ENCODE measurements around the gene SASS6.

The SASS6 gene

DNA sequence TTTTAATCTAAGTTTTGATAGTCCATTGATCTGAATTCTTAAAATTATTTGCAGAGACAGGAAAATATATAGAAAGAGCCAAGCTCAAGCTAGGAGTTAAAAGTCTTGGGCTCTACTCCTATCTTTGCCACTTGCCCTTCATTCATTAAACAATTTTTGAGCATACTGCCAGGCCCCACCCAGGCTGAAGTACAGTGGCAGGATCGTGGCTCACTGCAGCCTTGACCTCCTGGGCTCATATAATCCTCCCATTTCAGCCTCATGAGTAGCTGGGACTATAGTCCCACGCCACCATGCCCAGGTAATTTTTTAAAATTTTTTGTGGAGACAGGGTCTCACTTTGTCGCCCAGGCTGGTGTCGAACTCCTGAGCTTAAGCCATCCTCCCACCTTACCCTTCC, 8.5 kb upstream of the SASS6 start:
- TF ChIP-seq, protein P1, sequence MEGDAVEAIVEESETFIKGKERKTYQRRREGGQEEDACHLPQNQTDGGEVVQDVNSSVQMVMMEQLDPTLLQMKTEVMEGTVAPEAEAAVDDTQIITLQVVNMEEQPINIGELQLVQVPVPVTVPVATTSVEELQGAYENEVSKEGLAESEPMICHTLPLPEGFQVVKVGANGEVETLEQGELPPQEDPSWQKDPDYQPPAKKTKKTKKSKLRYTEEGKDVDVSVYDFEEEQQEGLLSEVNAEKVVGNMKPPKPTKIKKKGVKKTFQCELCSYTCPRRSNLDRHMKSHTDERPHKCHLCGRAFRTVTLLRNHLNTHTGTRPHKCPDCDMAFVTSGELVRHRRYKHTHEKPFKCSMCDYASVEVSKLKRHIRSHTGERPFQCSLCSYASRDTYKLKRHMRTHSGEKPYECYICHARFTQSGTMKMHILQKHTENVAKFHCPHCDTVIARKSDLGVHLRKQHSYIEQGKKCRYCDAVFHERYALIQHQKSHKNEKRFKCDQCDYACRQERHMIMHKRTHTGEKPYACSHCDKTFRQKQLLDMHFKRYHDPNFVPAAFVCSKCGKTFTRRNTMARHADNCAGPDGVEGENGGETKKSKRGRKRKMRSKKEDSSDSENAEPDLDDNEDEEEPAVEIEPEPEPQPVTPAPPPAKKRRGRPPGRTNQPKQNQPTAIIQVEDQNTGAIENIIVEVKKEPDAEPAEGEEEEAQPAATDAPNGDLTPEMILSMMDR (conservative IDR thresholded peaks at IDR 0.05; ENCODE audit: low read length), result no peak
- H3K4me3 ChIP-seq (ENCODE audit: low read length), result no peak overlapping the region

GRCh38 chr1:100137602-100138001, 4.9 kb upstream of the SASS6 start:
- TF ChIP-seq, protein P1 (conservative IDR thresholded peaks at IDR 0.05; ENCODE audit: low read length), result no peak
- H3K4me3 ChIP-seq (ENCODE audit: low read length), result no peak overlapping the region
- no peak for DNase-seq (ENCODE audit: low read depth)

More for the DNA sequence above, 8.5 kb upstream of the SASS6 start:
- DNase-seq (ENCODE audit: low read depth), result no peak

DNA sequence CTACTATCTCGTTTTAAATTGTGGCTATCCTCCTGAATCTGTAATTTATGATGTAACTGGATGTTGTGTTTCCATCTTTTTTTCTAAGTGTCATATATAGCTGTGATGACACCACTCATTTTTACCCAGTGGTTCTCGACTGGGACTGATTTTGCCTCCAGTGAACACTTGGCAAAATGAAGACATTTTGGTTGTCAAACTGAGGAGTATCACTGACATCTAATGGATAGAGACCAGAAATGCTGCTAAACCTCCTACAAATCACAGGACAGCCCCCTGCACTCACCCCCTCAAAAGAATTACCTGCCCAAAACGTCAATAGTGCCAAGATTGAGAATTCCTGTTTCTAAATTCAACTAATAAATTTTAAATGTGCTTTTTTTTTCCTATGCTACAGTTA, 2.1 kb upstream of the SASS6 start:
- TF ChIP-seq, protein P1 (conservative IDR thresholded peaks at IDR 0.05; ENCODE audit: low read length), result peak; percentile 18; the same call in 1 of the 2 replicates

DNA sequence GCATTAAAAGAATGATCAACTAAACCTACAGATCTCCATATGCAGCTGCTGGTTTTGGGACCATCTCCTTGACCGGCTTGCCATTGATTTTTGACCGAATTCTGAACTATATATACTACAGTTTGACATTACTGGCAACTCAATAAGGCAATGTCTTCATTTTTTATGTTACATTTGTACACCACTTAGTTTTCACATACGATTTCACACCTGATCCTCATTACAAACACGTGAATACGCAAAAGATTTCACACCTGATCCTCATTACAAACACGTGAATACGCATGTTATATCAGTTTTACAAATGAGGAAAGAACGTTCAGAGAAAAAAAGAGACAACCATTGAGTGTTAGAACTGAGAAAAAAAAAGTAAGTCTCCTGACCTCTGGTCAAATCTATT, 1.1 kb downstream of the SASS6 start:
- DNase-seq (ENCODE audit: low read depth), result no peak
- TF ChIP-seq, protein P1 (conservative IDR thresholded peaks at IDR 0.05; ENCODE audit: low read length), result no peak
- peak overlapping the region; percentile 89 for H3K4me3 ChIP-seq (ENCODE audit: low read length)

More for the DNA sequence above, 2.1 kb upstream of the SASS6 start:
- DNase-seq (ENCODE audit: low read depth), result peak; percentile 25
- no peak overlapping the region for H3K4me3 ChIP-seq (ENCODE audit: low read length)

GRCh38 chr1:100130552-100131077, 2.1 kb downstream of the SASS6 start:
- no peak overlapping the region for H3K4me3 ChIP-seq (ENCODE audit: low read length)
- peak; percentile 19 for DNase-seq (ENCODE audit: low read depth)
- TF ChIP-seq, protein P1 (conservative IDR thresholded peaks at IDR 0.05; ENCODE audit: low read length), result no peak

DNA sequence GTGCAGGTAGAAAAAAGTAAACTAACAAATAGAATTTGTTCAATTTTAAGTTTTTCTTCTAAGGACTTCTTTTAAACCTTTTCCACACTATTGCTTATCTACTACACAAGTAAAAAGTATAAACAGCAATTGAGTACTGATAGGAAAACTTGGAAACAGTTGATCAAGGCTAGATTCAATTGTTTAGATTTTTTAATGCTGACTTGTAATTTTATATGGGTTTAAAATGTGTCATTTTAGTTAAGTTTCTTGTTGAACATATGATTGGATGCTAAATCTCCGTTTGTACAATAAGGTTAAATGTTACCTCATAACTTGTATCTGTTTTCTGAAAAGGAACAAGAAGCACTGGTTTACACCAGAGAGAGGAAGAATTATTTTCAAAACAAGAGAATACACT, 5.5 kb downstream of the SASS6 start:
- DNase-seq (ENCODE audit: low read depth), result no peak
- TF ChIP-seq, protein P1 (conservative IDR thresholded peaks at IDR 0.05; ENCODE audit: low read length), result no peak

DNA sequence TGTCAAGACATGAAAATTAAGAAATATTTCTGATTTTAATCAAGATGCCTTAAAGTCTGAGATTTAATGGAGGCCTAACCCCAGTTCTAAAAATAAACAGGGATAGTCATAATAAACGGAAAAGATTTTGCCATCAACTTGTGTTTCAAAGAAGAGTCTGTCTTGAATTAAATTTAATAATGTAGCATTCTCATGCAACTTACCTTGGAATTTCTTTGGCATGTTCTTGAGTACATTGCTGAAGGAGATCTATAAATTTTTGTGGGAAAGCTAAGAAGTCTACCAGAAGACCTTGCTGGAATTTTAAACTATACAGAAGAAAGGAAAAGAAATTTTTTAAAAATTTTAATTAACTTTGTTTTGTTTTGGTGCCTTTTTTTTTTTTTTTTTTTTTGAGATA, 10.6 kb downstream of the SASS6 start:
- TF ChIP-seq, protein P1 (conservative IDR thresholded peaks at IDR 0.05; ENCODE audit: low read length), result no peak
- H3K4me3 ChIP-seq (ENCODE audit: low read length), result no peak overlapping the region
- peak; percentile 89 for DNase-seq (ENCODE audit: low read depth)

More for the DNA sequence above, 5.5 kb downstream of the SASS6 start:
- no peak overlapping the region for H3K4me3 ChIP-seq (ENCODE audit: low read length)

Measured in AG10803 (cell line).